ENCODE data around the gene IGF2BP1. TPM values are rescaled to one million over a fixed set of nuclear protein-coding genes. Genes with fewer than 3 reads are reported as not detected.

Gene IGF2BP1
- polyA plus RNA-seq, 1 donor from 2014 or later = 13.0 TPM

DNA sequence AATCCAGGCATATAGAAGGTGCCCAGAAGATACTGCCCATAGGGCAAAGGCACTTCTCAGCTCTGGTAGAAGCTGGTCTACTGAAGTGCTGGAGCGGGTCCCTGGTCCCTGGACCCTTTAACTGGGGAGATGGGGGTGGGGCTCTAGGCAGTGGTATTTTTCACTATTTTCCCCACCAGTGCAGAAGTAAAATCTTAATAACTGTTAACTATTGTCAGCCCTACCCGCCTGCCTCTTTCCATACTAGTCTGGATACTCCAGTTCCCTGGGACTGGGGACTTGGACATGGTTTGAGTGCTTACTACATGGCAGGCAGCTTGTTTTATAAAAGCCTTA, 24.6 kb downstream of the IGF2BP1 start:
- Histone ChIP-seq H3K9me3 (ENCODE audit: low read length) (no peaks in the 10 kb centered on the region), H3K9me2 (ENCODE audit: insufficient read depth, low read length) (no peaks in the 10 kb centered on the region), H2AFZ (ENCODE audit: low read depth, low read length) (no peak overlapping the region), H3K9ac (ENCODE audit: low read length) (no peak overlapping the region), H3K4me3 (ENCODE audit: low read length) (no peak overlapping the region), H3K27me3 (ENCODE audit: insufficient read depth, low read depth, low read length) (no peaks in the 10 kb centered on the region), H3K27ac (ENCODE audit: low read length) (no peak overlapping the region), H3K79me2 (replicated peaks; ENCODE audit: insufficient read depth, low read length) (peaks cover 69% of the 10 kb centered on the region), H4K20me1 (ENCODE audit: insufficient read depth) (no peaks in the 10 kb centered on the region), H3F3A (ENCODE audit: insufficient read depth, low read length, poor library complexity, severe bottlenecking) (no peaks in the 10 kb centered on the region), H3K4me2 (ENCODE audit: low read length) (no peak overlapping the region), H3K36me3 (ENCODE audit: insufficient read depth, low read length) (no peaks in the 10 kb centered on the region)
- TF ChIP-seq MXI1 (conservative IDR thresholded peaks at IDR 0.05; ENCODE audit: poor library complexity, severe bottlenecking) (no peak), EZH2 (IDR thresholded peaks at IDR 0.05; ENCODE audit: borderline replicate concordance, insufficient read depth, low read length, poor library complexity, severe bottlenecking) (no peak), RAD21 (conservative IDR thresholded peaks at IDR 0.05) (no peak), EP300 (conservative IDR thresholded peaks at IDR 0.05; ENCODE audit: poor library complexity, severe bottlenecking) (no peak), POLR2AphosphoS5 (IDR thresholded peaks at IDR 0.05) (no peak), TAF1 (IDR thresholded peaks at IDR 0.05; ENCODE audit: low read depth) (no peak), SMC3 (conservative IDR thresholded peaks at IDR 0.05; ENCODE audit: poor library complexity) (no peak)
- TF ChIP-seq, protein P1, sequence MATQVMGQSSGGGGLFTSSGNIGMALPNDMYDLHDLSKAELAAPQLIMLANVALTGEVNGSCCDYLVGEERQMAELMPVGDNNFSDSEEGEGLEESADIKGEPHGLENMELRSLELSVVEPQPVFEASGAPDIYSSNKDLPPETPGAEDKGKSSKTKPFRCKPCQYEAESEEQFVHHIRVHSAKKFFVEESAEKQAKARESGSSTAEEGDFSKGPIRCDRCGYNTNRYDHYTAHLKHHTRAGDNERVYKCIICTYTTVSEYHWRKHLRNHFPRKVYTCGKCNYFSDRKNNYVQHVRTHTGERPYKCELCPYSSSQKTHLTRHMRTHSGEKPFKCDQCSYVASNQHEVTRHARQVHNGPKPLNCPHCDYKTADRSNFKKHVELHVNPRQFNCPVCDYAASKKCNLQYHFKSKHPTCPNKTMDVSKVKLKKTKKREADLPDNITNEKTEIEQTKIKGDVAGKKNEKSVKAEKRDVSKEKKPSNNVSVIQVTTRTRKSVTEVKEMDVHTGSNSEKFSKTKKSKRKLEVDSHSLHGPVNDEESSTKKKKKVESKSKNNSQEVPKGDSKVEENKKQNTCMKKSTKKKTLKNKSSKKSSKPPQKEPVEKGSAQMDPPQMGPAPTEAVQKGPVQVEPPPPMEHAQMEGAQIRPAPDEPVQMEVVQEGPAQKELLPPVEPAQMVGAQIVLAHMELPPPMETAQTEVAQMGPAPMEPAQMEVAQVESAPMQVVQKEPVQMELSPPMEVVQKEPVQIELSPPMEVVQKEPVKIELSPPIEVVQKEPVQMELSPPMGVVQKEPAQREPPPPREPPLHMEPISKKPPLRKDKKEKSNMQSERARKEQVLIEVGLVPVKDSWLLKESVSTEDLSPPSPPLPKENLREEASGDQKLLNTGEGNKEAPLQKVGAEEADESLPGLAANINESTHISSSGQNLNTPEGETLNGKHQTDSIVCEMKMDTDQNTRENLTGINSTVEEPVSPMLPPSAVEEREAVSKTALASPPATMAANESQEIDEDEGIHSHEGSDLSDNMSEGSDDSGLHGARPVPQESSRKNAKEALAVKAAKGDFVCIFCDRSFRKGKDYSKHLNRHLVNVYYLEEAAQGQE (IDR thresholded peaks at IDR 0.05; ENCODE audit: borderline replicate concordance) = no peak
- TF ChIP-seq, protein P2, sequence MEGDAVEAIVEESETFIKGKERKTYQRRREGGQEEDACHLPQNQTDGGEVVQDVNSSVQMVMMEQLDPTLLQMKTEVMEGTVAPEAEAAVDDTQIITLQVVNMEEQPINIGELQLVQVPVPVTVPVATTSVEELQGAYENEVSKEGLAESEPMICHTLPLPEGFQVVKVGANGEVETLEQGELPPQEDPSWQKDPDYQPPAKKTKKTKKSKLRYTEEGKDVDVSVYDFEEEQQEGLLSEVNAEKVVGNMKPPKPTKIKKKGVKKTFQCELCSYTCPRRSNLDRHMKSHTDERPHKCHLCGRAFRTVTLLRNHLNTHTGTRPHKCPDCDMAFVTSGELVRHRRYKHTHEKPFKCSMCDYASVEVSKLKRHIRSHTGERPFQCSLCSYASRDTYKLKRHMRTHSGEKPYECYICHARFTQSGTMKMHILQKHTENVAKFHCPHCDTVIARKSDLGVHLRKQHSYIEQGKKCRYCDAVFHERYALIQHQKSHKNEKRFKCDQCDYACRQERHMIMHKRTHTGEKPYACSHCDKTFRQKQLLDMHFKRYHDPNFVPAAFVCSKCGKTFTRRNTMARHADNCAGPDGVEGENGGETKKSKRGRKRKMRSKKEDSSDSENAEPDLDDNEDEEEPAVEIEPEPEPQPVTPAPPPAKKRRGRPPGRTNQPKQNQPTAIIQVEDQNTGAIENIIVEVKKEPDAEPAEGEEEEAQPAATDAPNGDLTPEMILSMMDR (IDR thresholded peaks at IDR 0.05; ENCODE audit: poor library complexity, severe bottlenecking) = no peak

DNA sequence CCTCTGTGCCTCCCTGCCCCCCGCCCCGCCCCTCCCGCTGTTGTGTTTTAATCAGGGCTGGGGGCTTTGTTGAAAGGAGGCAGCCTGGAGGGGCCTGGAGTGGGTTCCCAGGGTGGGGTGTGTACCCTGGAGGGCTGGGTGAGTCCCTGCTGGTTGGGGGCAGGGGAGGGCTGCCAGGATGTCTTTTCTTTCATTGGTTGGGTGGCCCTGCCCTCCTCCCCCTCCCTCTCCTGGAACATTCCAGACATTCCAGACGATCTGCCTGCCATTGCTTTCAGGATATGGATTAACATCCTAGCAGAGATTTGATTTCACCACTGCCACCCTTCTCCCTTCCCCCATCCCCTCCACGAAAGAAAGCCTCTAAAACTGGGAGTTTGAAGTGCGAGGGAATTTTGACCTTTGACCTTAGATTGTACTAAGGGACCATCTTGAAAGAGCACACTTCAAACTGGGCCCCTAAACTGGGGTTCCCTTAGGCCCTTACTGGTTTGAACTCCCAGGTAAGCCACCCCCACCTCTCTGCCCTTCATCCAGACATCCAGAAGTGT, 25.3 kb downstream of the IGF2BP1 start:
- H3K9me2 ChIP-seq (ENCODE audit: insufficient read depth, low read length) = no peaks in the 10 kb centered on the region
- H3F3A ChIP-seq (ENCODE audit: insufficient read depth, low read length, poor library complexity, severe bottlenecking) = no peaks in the 10 kb centered on the region
- H3K9me3 ChIP-seq (ENCODE audit: low read length) = no peaks in the 10 kb centered on the region
- peaks cover 68% of the 10 kb centered on the region for H3K79me2 ChIP-seq (replicated peaks; ENCODE audit: insufficient read depth, low read length)
- H2AFZ ChIP-seq (ENCODE audit: low read depth, low read length) = no peak overlapping the region
- H3K27me3 ChIP-seq (ENCODE audit: insufficient read depth, low read depth, low read length) = no peaks in the 10 kb centered on the region
- H3K4me2 ChIP-seq (ENCODE audit: low read length) = no peak overlapping the region
- no peaks in the 10 kb centered on the region for H4K20me1 ChIP-seq (ENCODE audit: insufficient read depth)
- no peak overlapping the region for H3K9ac ChIP-seq (ENCODE audit: low read length)
- TF ChIP-seq MXI1 (conservative IDR thresholded peaks at IDR 0.05; ENCODE audit: poor library complexity, severe bottlenecking) (no peak), RAD21 (conservative IDR thresholded peaks at IDR 0.05) (no peak), EP300 (conservative IDR thresholded peaks at IDR 0.05; ENCODE audit: poor library complexity, severe bottlenecking) (no peak), TAF1 (IDR thresholded peaks at IDR 0.05; ENCODE audit: low read depth) (no peak), EZH2 (IDR thresholded peaks at IDR 0.05; ENCODE audit: borderline replicate concordance, insufficient read depth, low read length, poor library complexity, severe bottlenecking) (no peak), SMC3 (conservative IDR thresholded peaks at IDR 0.05; ENCODE audit: poor library complexity) (no peak)
- TF ChIP-seq, protein P2 (IDR thresholded peaks at IDR 0.05; ENCODE audit: poor library complexity, severe bottlenecking) = no peak
- H3K36me3 ChIP-seq (ENCODE audit: insufficient read depth, low read length) = no peaks in the 10 kb centered on the region
- H3K4me3 ChIP-seq (ENCODE audit: low read length) = no peak overlapping the region
- H3K27ac ChIP-seq (ENCODE audit: low read length) = no peak overlapping the region

Measured in neural cell (in vitro differentiated cells).